H1 (cell line): ENCODE data around the gene ZSCAN10. TPM values are rescaled to one million over a fixed set of nuclear protein-coding genes. Genes with fewer than 3 reads are reported as not detected.
A peak's percentile ranks its signal among the peaks of the same experiment; 100 is the strongest.

Experiments
- CTCF ChIA-PET: fragments of 300-600 bp; sonication (Branson Sonifier 250); formaldehyde crosslinking; loops from one replicate; lab custom pipeline; 2021; ENCODE audit not compliant: partially characterized antibody; lab: Charles Lee
- POLR2A ChIA-PET: fragments of 300-600 bp; sonication (Branson Sonifier 250); formaldehyde crosslinking; loops from one replicate; lab custom pipeline; 2021; ENCODE audit warnings: inconsistent platforms; ENCODE audit not compliant: partially characterized antibody; lab: Charles Lee
- DNase-seq, 2 experiments: peaks; one replicate each; pipeline versions ENCODE4 v3.0.0 to v3.0.0-alpha.2; 2010 to 2022; ENCODE audit warnings: low spot score in 2 of 2, low read depth in 1 of 2, mixed read lengths in 1 of 2
- FAIRE-seq: peaks from 2 replicates; lab custom pipeline; 2011; peaks lifted over from hg19 to GRCh38; lab: Jason Lieb, UNC
- H2AFZ ChIP-seq: 2 replicates; pipeline ENCODE4 v1.8.1; 2012; ENCODE audit warnings: low read length, inconsistent platforms
- H2AK5ac ChIP-seq: 2 replicates; pipeline ENCODE4 v1.6.1; 2013; ENCODE audit warnings: low read depth, low read length
- H2BK120ac ChIP-seq: replicated peaks from 2 replicates; pipeline ENCODE3; 2013; ENCODE audit warnings: low read depth, low read length, inconsistent platforms
- H2BK12ac ChIP-seq: 2 replicates; pipeline ENCODE4 v1.6.1; 2013; ENCODE audit warnings: low read depth, low read length
- H2BK15ac ChIP-seq: 2 replicates; pipeline ENCODE4 v1.6.1; 2013; ENCODE audit warnings: low read length
- H2BK20ac ChIP-seq: 2 replicates; pipeline ENCODE4 v1.6.1; 2013; ENCODE audit warnings: low read length
- H2BK5ac ChIP-seq: 2 replicates; pipeline ENCODE4 v1.6.1; 2013; ENCODE audit warnings: low read depth, low read length
- H3K14ac ChIP-seq: 2 replicates; pipeline ENCODE4 v1.6.1; 2013; ENCODE audit warnings: inconsistent platforms; ENCODE audit not compliant: insufficient read length
- H3K18ac ChIP-seq: 2 replicates; pipeline ENCODE4 v1.6.1; 2013; ENCODE audit warnings: low read length; ENCODE audit errors: extremely low read depth
- H3K23ac ChIP-seq: 2 replicates; pipeline ENCODE4 v1.6.1; 2013; ENCODE audit warnings: inconsistent platforms; ENCODE audit not compliant: insufficient read length
- H3K23me2 ChIP-seq: 2 replicates; pipeline ENCODE4 v1.6.1; 2013; ENCODE audit warnings: low read depth, low read length
- H3K27ac ChIP-seq: 2 replicates; pipeline ENCODE4 v1.6.1; 2011; ENCODE audit warnings: low read depth, low read length, inconsistent platforms
- H3K27me3 ChIP-seq, 4 experiments: replicated peaks in 1 of 4; 1 replicate in 1 of 4; 2 replicates in 3 of 4; pipeline versions ENCODE4 v1.6.1 to v1.8.1; 2011 to 2013; ENCODE audit warnings: low read length in 3 of 4, mild to moderate bottlenecking in 3 of 4, inconsistent platforms in 2 of 4, mixed read lengths in 2 of 4, moderate library complexity in 1 of 4; ENCODE audit not compliant: control insufficient read depth in 3 of 4, insufficient read depth in 3 of 4; ENCODE audit errors: extremely low read depth in 1 of 4
- H3K36me3 ChIP-seq, 4 experiments: 2 replicates each; pipeline versions ENCODE4 v1.6.1 to v1.8.1; 2011 to 2013; ENCODE audit warnings: mild to moderate bottlenecking in 4 of 4, low read length in 3 of 4, moderate library complexity in 2 of 4, control low read depth in 1 of 4, inconsistent platforms in 1 of 4; ENCODE audit not compliant: insufficient read depth in 4 of 4, control insufficient read depth in 2 of 4
- H3K4ac ChIP-seq: replicated peaks from 2 replicates; pipeline ENCODE3; 2013; ENCODE audit warnings: low read length, low read depth, mixed read lengths, inconsistent platforms; ENCODE audit not compliant: insufficient read length
- H3K4me1 ChIP-seq, 4 experiments: replicated peaks in 1 of 4; 1 replicate in 1 of 4; 2 replicates in 3 of 4; pipeline versions ENCODE4 v1.6.1 to v1.8.1; 2011 to 2013; ENCODE audit warnings: low read length in 3 of 4, inconsistent platforms in 2 of 4, mixed read lengths in 1 of 4; ENCODE audit not compliant: insufficient read depth in 4 of 4, control insufficient read depth in 3 of 4
- H3K4me2 ChIP-seq, 2 experiments: 2 replicates each; pipeline versions ENCODE4 v1.6.1 to v1.8.1; 2011 to 2013; ENCODE audit warnings: low read depth in 2 of 2, low read length in 2 of 2, control low read depth in 1 of 2, inconsistent platforms in 1 of 2, mild to moderate bottlenecking in 1 of 2; ENCODE audit not compliant: insufficient read depth in 1 of 2
- H3K4me3 ChIP-seq, 4 experiments: fragments of 200-600, 300-600 bp in 1 of 4; sonication (generic), shearing (Covaris generic), sonication (Bioruptor Twin) in 1 of 4; 2 replicates each; pipeline versions ENCODE4 v1.5.1 to v1.8.1; 2011 to 2016; ENCODE audit warnings: low read length in 4 of 4, low read depth in 3 of 4, control low read depth in 2 of 4, inconsistent platforms in 2 of 4, mild to moderate bottlenecking in 2 of 4, mixed read lengths in 1 of 4, moderate library complexity in 1 of 4; ENCODE audit not compliant: insufficient read depth in 2 of 4; ENCODE audit errors: extremely low read depth in 1 of 4
- H3K56ac ChIP-seq: replicated peaks from 2 replicates; pipeline ENCODE3; 2013; ENCODE audit warnings: low read depth, mild to moderate bottlenecking, mixed read lengths, low read length, inconsistent platforms; ENCODE audit not compliant: insufficient read length
- H3K79me1 ChIP-seq: 2 replicates; pipeline ENCODE4 v1.6.1; 2013; ENCODE audit warnings: low read depth, low read length, control low read depth
- H3K79me2 ChIP-seq, 2 experiments: 2 replicates each; pipeline versions ENCODE4 v1.6.1 to v1.8.1; 2012 to 2013; ENCODE audit warnings: low read length in 2 of 2, mild to moderate bottlenecking in 2 of 2, inconsistent platforms in 1 of 2; ENCODE audit not compliant: insufficient read depth in 2 of 2, control insufficient read depth in 1 of 2
- H3K9ac ChIP-seq, 4 experiments: replicated peaks in 1 of 4; 1 replicate in 1 of 4; 2 replicates in 3 of 4; pipeline versions ENCODE4 v1.6.1 to v1.8.1; 2011 to 2013; ENCODE audit warnings: low read depth in 3 of 4, low read length in 3 of 4, control low read depth in 2 of 4, mild to moderate bottlenecking in 2 of 4, moderate library complexity in 2 of 4, inconsistent platforms in 1 of 4; ENCODE audit errors: extremely low read depth in 1 of 4
- H3K9me3 ChIP-seq, 2 experiments: 2 replicates each; pipeline versions ENCODE4 v1.6.1 to v1.8.1; 2012 to 2013; ENCODE audit warnings: mild to moderate bottlenecking in 2 of 2, moderate library complexity in 2 of 2, control low read depth in 1 of 2, inconsistent platforms in 1 of 2, low read depth in 1 of 2, low read length in 1 of 2, mixed read lengths in 1 of 2; ENCODE audit not compliant: insufficient read depth in 2 of 2
- H4K20me1 ChIP-seq, 2 experiments: replicated peaks in 1 of 2; 2 replicates each; pipeline versions ENCODE3 to v1.8.1; 2011 to 2013; ENCODE audit warnings: inconsistent platforms in 2 of 2, low read length in 2 of 2, mild to moderate bottlenecking in 1 of 2; ENCODE audit not compliant: insufficient read depth in 2 of 2, control insufficient read depth in 1 of 2
- H4K5ac ChIP-seq: 2 replicates; pipeline ENCODE4 v1.6.1; 2013; ENCODE audit warnings: low read length, low read depth, mixed read lengths, inconsistent platforms; ENCODE audit not compliant: insufficient read length
- H4K8ac ChIP-seq: 2 replicates; pipeline ENCODE4 v1.8.0; 2013; ENCODE audit warnings: mild to moderate bottlenecking, moderate library complexity, low read length, inconsistent platforms; ENCODE audit not compliant: insufficient read depth; ENCODE audit errors: extremely low read depth
- H4K91ac ChIP-seq: replicated peaks from 2 replicates; pipeline ENCODE3; 2013; ENCODE audit warnings: low read length, mixed read lengths, inconsistent platforms; ENCODE audit not compliant: insufficient read length
- ASH2L ChIP-seq: fragments of 200-600, 300-600 bp; sonication (generic); IDR thresholded peaks from one replicate; pipeline ENCODE4 v1.7.1; 2017; ENCODE audit warnings: low read length
- ATF2 ChIP-seq: IDR thresholded peaks from 2 replicates; pipeline ENCODE4 v1.6.1; 2012; ENCODE audit warnings: low read length, inconsistent platforms
- CBX8 ChIP-seq: fragments of 300-800, 300-1000 bp; sonication (generic); IDR thresholded peaks from 2 replicates; pipeline ENCODE4 v1.7.1; 2016; ENCODE audit warnings: low read depth, low read length, borderline replicate concordance
- CEBPB ChIP-seq: IDR thresholded peaks from 2 replicates; pipeline ENCODE4 v1.6.1; 2012; ENCODE audit warnings: low read depth, low read length
- CREB1 ChIP-seq: IDR thresholded peaks from 2 replicates; pipeline ENCODE4 v1.6.1; 2012; ENCODE audit warnings: inconsistent platforms
- GABPA ChIP-seq: IDR thresholded peaks from 2 replicates; pipeline ENCODE4 v1.6.1; 2011; ENCODE audit warnings: mild to moderate bottlenecking, low read length, moderate library complexity, borderline replicate concordance; ENCODE audit not compliant: insufficient read depth
- POLR2AphosphoS5 ChIP-seq: IDR thresholded peaks from 2 replicates; pipeline ENCODE4 v1.6.1; 2011; ENCODE audit warnings: low read depth, low read length
- RBBP5 ChIP-seq: IDR thresholded peaks from 2 replicates; pipeline ENCODE4 v1.7.1; 2012; ENCODE audit warnings: low read depth, mild to moderate bottlenecking, inconsistent platforms, low read length, moderate library complexity, borderline replicate concordance
- SP1 ChIP-seq: IDR thresholded peaks from 2 replicates; pipeline ENCODE4 v1.6.1; 2011; ENCODE audit warnings: low read depth, low read length
- TAF7 ChIP-seq: optimal IDR thresholded peaks from 2 replicates; pipeline ENCODE3; 2011; ENCODE audit warnings: low read depth, mild to moderate bottlenecking, inconsistent platforms, low read length, moderate library complexity, borderline replicate concordance
- WGBS, 2 experiments: shearing (Covaris generic) in 1 of 2; methylation state at CpG; one replicate each; pipeline versions ENCODE4 v1.1.6 to v1.1.7; 2013 to 2015; ENCODE audit warnings: low lambda C conversion rate in 2 of 2, mixed read lengths in 2 of 2, inconsistent platforms in 1 of 2, low coverage in 1 of 2, missing lambda C conversion rate in 1 of 2; ENCODE audit not compliant: insufficient replicate concordance in 2 of 2, insufficient coverage in 1 of 2, insufficient read length in 1 of 2; ENCODE audit errors: extremely low coverage in 1 of 2, missing lambda C conversion rate in 1 of 2; 5-methylcytosine and 5-hydroxymethylcytosine counted together
- polyA plus RNA-seq, 7 experiments: library from polyadenylated mRNA; depleted of rRNA in 3 of 7; stranded (reverse) in 5 of 7; unstranded in 2 of 7; fragments of >200 nt in 5 of 7; fragments of 200-250 nt in 2 of 7; gene quantifications; 1 replicate in 5 of 7; 2 replicates in 1 of 7; 4 replicates in 1 of 7; pipeline versions ENCODE4 v1.2.1 to v1.2.3, GENCODE V29; 2011 to 2013; ENCODE audit warnings: missing spikeins in 2 of 7, mixed read lengths in 2 of 7
- total RNA-seq: library from RNA; stranded (reverse); fragmentation: NEBNext Ultra II Directional; extraction: Animal tissue kit (Norgen Biotek cat#: 25700); gene quantifications from 2 replicates; pipeline ENCODE4 v1.2.1, GENCODE V29; 2021

The ZSCAN10 gene
- total and polyA plus RNA-seq, 2 of the 8 experiments (the other 6 are each of a cell fraction or from before 2014, with no cell fraction given) = 209 to 314 TPM

- no peaks in the 10 kb centered on the region for H3K9me3 ChIP-seq
- peaks cover 7 to 19% of the 10 kb centered on the region in 2 experiments for H3K79me2 ChIP-seq
- WGBS, 2 experiments = 2% methylated on average over 42 of the region's 63 CpGs; no CpG with 5 or more reads in 1 of the 2 experiments
- no peak within 1 kb of the TSS for H2BK120ac ChIP-seq
- no peaks in the 10 kb centered on the region; the same call in 1 of the 2 replicates for H3K79me1 ChIP-seq
- peak within 1 kb of the TSS; percentile 95 for H2BK5ac ChIP-seq
- H3K56ac ChIP-seq = peak within 1 kb of the TSS; percentile 97
- H2BK15ac ChIP-seq = no peak within 1 kb of the TSS
- H2AFZ ChIP-seq = peak within 1 kb of the TSS; percentile 60
- ChIA-PET POLR2A (interaction anchor here (0.6 to 3.1 kb wide), 33 partner anchors 9 to 146 kb away, joined by 3 to 43 read pairs (median 4); partner anchors contain the start of genes CLDN9, TNFRSF12A and ZSCAN10), CTCF (interaction anchor here (0.6 to 17.4 kb wide), 11 partner anchors 8 to 1144 kb away, joined by 3 to 619 read pairs (median 6); partner anchors contain the start of genes ZNF205 and ZSCAN10)
- H3K4me3 ChIP-seq = peak within 1 kb of the TSS; percentile 86 to 96 (median 90)
- H3K4ac ChIP-seq = no peak within 1 kb of the TSS
- peak; percentile 88 for FAIRE-seq
- H2BK12ac ChIP-seq = no peak within 1 kb of the TSS
- H2AK5ac ChIP-seq = peak within 1 kb of the TSS; percentile 53; the same call in 1 of the 2 replicates
- peak within 1 kb of the TSS; percentile 86 to 91 for H3K4me2 ChIP-seq
- H4K8ac ChIP-seq = peak within 1 kb of the TSS; percentile 100
- H3K14ac ChIP-seq = no peak within 1 kb of the TSS
- H3K27ac ChIP-seq = peak within 1 kb of the TSS; percentile 97
- H3K23me2 ChIP-seq = peaks cover 7% of the 10 kb centered on the region
- peak within 1 kb of the TSS; percentile 95 to 99 (median 98) for H3K9ac ChIP-seq
- no peak within 1 kb of the TSS for H3K23ac ChIP-seq
- peak; percentile 88 to 93 for DNase-seq
- no peaks in the 10 kb centered on the region for H3K27me3 ChIP-seq
- peak within 1 kb of the TSS; percentile 81 for H4K91ac ChIP-seq
- H4K5ac ChIP-seq = peak within 1 kb of the TSS; percentile 94
- H3K36me3 ChIP-seq = no peaks in the 10 kb centered on the region; a peak in 1 of 8 replicates
- H3K18ac ChIP-seq = peak within 1 kb of the TSS; percentile 96
- peaks cover 0 to 2% (median 0%) of the 10 kb centered on the region in 4 experiments; a peak in 1 of 7 replicates for H3K4me1 ChIP-seq
- H4K20me1 ChIP-seq = peaks cover 0 to 8% of the 10 kb centered on the region in 2 experiments
- no peak within 1 kb of the TSS for H2BK20ac ChIP-seq
- TF ChIP-seq CBX8 (no peak), ASH2L (peak; percentile 94), POLR2AphosphoS5 (peak; percentile 80), CEBPB (no peak), RBBP5 (peak; percentile 55; the same call in 1 of the 2 replicates), ATF2 (0 out of 2 replicates have a peak, but pooled peaks have one; percentile 25), TAF7 (peak; percentile 46), GABPA (peak; percentile 82; the same call in 1 of the 2 replicates), SP1 (peak; percentile 81; the same call in 1 of the 2 replicates), CREB1 (peak; percentile 93)
Observed at GRCh38 chr16:3134338-3135125, 35.4 kb upstream of the ZSCAN10 start, which contains the start of gene ZNF213. TSS of gene ZNF213 (plus strand) at chr16:3135029. CDS start at chr16:3137281, 2,252 bp downstream.
